Measurements from ENCODE around the gene FMN1. TPM values are rescaled to one million over a fixed set of nuclear protein-coding genes. Genes with fewer than 3 reads are reported as not detected.

The FMN1 gene
- total RNA-seq, 1 donor from 2014 or later = 4.2 TPM

DNA sequence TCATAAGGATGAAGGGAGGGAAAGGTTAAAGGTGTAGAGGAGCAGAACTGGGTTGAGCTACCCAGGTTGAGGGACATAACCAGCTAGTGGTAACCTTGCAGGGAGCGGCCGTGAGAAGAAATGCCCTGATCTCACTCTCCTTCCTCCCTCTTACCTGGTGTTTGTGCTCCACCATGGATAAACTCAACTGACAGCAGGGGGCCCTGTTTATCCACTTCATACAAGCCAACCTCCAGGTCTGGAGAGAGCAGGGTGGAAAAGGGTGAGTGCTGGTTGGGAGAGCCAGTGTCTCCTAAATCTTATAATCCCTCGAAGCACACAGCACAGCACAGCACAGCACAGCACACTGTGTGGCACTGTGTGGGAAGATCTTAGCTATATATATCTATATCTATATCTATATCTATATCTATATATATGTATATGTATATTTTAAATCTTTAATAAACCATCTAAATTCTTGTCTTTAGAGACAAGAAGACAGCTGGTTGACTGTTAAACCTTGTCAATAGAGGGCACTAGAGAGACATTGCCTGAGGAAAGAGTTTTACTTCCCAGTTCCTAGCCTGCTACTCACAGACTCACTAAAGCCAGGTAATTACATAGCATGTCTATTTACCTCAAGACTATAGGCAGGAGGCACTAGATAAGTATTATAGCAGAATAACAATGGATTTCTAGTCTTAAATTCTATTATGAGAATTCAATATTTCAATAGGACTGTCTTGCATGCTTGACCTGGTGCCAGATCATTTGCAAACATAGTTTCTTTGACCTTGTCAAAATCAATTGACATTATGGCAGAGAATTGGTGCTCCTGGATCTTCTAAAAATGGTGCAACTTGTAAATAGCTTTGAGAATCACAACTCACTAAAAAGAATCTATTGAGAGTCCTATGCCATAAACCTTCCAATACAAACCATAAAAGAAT, 21.7 kb upstream of the FMN1 start:
- H3K9me3 Mint-ChIP-seq (ENCODE audit: unreplicated experiment) = no peaks in the 10 kb centered on the region
- no peak overlapping the region for H3K27ac Mint-ChIP-seq (ENCODE audit: unreplicated experiment)
- TF ChIP-seq, protein P1, sequence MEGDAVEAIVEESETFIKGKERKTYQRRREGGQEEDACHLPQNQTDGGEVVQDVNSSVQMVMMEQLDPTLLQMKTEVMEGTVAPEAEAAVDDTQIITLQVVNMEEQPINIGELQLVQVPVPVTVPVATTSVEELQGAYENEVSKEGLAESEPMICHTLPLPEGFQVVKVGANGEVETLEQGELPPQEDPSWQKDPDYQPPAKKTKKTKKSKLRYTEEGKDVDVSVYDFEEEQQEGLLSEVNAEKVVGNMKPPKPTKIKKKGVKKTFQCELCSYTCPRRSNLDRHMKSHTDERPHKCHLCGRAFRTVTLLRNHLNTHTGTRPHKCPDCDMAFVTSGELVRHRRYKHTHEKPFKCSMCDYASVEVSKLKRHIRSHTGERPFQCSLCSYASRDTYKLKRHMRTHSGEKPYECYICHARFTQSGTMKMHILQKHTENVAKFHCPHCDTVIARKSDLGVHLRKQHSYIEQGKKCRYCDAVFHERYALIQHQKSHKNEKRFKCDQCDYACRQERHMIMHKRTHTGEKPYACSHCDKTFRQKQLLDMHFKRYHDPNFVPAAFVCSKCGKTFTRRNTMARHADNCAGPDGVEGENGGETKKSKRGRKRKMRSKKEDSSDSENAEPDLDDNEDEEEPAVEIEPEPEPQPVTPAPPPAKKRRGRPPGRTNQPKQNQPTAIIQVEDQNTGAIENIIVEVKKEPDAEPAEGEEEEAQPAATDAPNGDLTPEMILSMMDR (IDR thresholded peaks at IDR 0.05) = peak; percentile 41
- peaks cover 15% of the 10 kb centered on the region for H3K4me1 Mint-ChIP-seq (ENCODE audit: unreplicated experiment)
- no peak overlapping the region for H3K4me3 Mint-ChIP-seq (ENCODE audit: unreplicated experiment)
- no peaks in the 10 kb centered on the region for H3K36me3 Mint-ChIP-seq (ENCODE audit: unreplicated experiment)
- peaks cover 2% of the 10 kb centered on the region for H3K27me3 Mint-ChIP-seq (ENCODE audit: unreplicated experiment)
- no peak for DNase-seq (ENCODE audit: extremely low spot score, unreplicated experiment)

GRCh38 chr15:33211176-33211808, 16.8 kb upstream of the FMN1 start:
- DNase-seq (ENCODE audit: extremely low spot score, unreplicated experiment) = no peak
- Mint-ChIP-seq H3K4me3 (ENCODE audit: unreplicated experiment) (no peak overlapping the region), H3K4me1 (ENCODE audit: unreplicated experiment) (peaks cover 5% of the 10 kb centered on the region), H3K27me3 (ENCODE audit: unreplicated experiment) (no peaks in the 10 kb centered on the region), H3K36me3 (ENCODE audit: unreplicated experiment) (no peaks in the 10 kb centered on the region), H3K27ac (ENCODE audit: unreplicated experiment) (no peak overlapping the region), H3K9me3 (ENCODE audit: unreplicated experiment) (no peaks in the 10 kb centered on the region)
- TF ChIP-seq, protein P1 (IDR thresholded peaks at IDR 0.05) = no peak

DNA sequence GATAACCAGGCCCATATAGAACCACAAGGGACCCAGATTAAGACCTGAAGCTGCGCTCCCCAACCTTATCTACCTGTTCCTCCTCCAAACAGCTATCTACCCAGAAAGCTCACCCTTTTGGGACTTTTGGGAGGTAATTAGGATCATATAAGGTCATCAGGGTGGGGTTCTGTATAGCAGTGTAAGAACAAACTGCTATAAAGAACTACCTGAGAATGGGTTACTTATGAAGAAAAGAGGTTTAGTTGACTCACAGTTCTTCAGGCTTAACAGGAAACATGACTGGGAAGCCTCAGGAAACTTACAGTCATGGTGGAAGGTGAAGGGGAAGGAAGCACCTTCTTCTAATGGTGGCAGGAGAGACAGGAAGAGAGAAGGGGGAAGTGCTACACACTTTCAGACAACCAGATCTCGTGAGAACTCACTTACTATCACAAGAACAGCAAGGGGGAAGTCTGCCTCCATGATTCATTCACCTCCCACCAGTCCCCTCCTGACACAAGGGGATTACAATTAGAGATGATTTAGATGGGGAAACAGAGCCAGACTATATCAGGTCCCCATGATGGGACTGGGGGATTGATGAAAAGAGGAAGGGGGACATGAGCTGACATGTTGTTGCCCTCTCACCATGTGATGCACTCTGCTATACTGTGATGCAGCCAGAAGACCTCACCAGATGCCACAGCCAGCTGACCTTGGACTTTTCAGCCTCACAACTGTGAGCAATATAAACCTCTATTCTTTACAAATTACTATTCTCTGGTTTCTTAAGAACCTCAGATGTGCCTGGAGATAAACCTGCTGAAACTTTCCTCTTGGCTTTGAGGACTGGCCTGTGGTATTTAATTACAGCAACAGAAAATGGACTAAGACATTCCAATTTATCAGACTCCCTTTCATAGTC, 15.3 kb upstream of the FMN1 start:
- TF ChIP-seq, protein P1 (IDR thresholded peaks at IDR 0.05) = no peak
- no peak for DNase-seq (ENCODE audit: extremely low spot score, unreplicated experiment)
- Mint-ChIP-seq H3K27me3 (ENCODE audit: unreplicated experiment) (no peaks in the 10 kb centered on the region), H3K9me3 (ENCODE audit: unreplicated experiment) (no peaks in the 10 kb centered on the region), H3K4me1 (ENCODE audit: unreplicated experiment) (peaks cover 5% of the 10 kb centered on the region), H3K36me3 (ENCODE audit: unreplicated experiment) (no peaks in the 10 kb centered on the region), H3K4me3 (ENCODE audit: unreplicated experiment) (no peak overlapping the region), H3K27ac (ENCODE audit: unreplicated experiment) (no peak overlapping the region)

DNA sequence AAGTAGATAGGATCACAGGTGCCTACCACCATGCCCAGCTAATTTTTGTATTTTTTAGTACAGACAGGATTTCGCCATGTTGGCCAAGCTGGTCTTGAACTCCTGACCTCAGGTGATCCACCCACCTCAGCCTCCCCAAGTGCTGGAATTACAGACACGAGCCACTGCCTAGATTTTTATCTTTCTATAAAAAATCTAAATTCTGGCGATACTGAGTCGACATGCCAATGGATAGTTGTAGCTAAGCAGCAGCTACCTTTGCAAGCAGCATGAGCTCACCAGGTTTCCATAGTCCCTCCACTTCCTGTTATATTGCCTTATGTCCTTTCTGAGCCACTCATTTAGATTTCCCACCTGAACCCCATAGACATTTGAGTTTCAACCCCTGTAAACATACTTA, 13.1 kb upstream of the FMN1 start:
- Mint-ChIP-seq H3K27ac (ENCODE audit: unreplicated experiment) (no peak overlapping the region), H3K4me3 (ENCODE audit: unreplicated experiment) (no peak overlapping the region), H3K36me3 (ENCODE audit: unreplicated experiment) (no peaks in the 10 kb centered on the region), H3K9me3 (ENCODE audit: unreplicated experiment) (no peaks in the 10 kb centered on the region), H3K4me1 (ENCODE audit: unreplicated experiment) (peaks cover 5% of the 10 kb centered on the region), H3K27me3 (ENCODE audit: unreplicated experiment) (peaks cover 3% of the 10 kb centered on the region)
- no peak for DNase-seq (ENCODE audit: extremely low spot score, unreplicated experiment)
- TF ChIP-seq, protein P1 (IDR thresholded peaks at IDR 0.05) = no peak

Measured in osteocyte (in vitro differentiated cells).